ENCODE measurements around the gene EFEMP2. TPM values are rescaled to one million over a fixed set of nuclear protein-coding genes. Genes with fewer than 3 reads are reported as not detected.

The EFEMP2 gene
- total and polyA plus RNA-seq, 2 donors (not counting 3 experiments of a cell fraction or from before 2014, with no cell fraction given), result 81.7 to 207 TPM

DNA sequence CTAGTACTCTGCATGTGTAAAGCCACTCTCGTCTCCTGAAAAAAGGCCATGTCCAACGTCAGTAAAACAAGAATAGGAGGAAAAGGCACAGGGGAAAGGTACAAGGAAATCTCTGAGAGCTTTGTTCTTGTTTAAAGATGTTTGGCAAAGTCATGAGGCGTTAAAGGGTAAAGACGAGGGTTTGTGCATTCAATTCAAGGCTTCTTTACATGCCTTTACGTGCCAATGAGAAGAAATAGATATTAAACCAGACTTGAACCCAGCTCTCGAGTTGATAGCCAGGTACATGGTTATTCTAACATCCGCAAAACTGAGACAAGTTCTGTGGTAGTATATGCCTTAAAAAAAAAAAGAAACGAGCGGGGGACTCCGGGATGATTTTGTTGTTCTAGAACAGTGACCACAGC lies 13.9 kb downstream of the EFEMP2 start:
- intact Hi-C loops (cut with micrococcal nuclease), result loop anchor here (1.0 to 2.0 kb wide), 4 partner anchors 78 to 206 kb away; partner anchors contain the start of genes AP5B1, BANF1, EIF1AD and SART1

More for the DNA sequence above, 13.9 kb downstream of the EFEMP2 start:
- Histone ChIP-seq H3K4me3 (replicated peaks in 1 of 3; ENCODE audit: insufficient read depth in 1 of 3, low read depth in 1 of 3, low read length in 3 of 3) (peak overlapping the region; percentile 21 to 63 (median 43)), H3K27ac (ENCODE audit: insufficient read depth, low read depth, low read length) (peak overlapping the region; percentile 77), H2AFZ (ENCODE audit: low read depth, low read length) (peak overlapping the region; percentile 52), H3K4me2 (ENCODE audit: insufficient read depth, low read length) (peak overlapping the region; percentile 78), H3K27me3 (ENCODE audit: control insufficient read depth in 2 of 2, insufficient read depth in 2 of 2, low read length in 2 of 2) (no peaks in the 10 kb centered on the region), H4K20me1 (replicated peaks; ENCODE audit: control insufficient read depth, extremely low read depth, insufficient read depth, low read length) (peaks cover 9% of the 10 kb centered on the region), H3K4me1 (ENCODE audit: control insufficient read depth, extremely low read depth, insufficient read depth, low read length) (peaks cover 41% of the 10 kb centered on the region), H3K79me2 (ENCODE audit: control insufficient read depth, insufficient read depth, low read length) (peaks cover 73% of the 10 kb centered on the region), H3K9me1 (replicated peaks; ENCODE audit: control insufficient read depth, extremely low read depth, insufficient read depth, low read length) (no peaks in the 10 kb centered on the region), H3K9ac (replicated peaks; ENCODE audit: extremely low read depth, insufficient read depth, low read length) (peak overlapping the region; percentile 64), H3K36me3 (ENCODE audit: control insufficient read depth in 2 of 2, extremely low read depth in 1 of 2, insufficient read depth in 2 of 2, low read length in 2 of 2) (peaks cover 32 to 33% of the 10 kb centered on the region in 2 experiments), H3K9me3 (replicated peaks; ENCODE audit: control insufficient read depth, insufficient read depth, low read length) (no peaks in the 10 kb centered on the region)
- ChIA-PET POLR2A (interaction anchor here (0.6 to 5.4 kb wide), 8 partner anchors 9 to 205 kb away, joined by 3 to 67 read pairs (median 4); partner anchors contain the start of genes CCDC85B and FIBP), CTCF (interaction anchor here (0.9 to 4.8 kb wide), 7 partner anchors 13 to 78 kb away, joined by 3 to 73 read pairs (median 12); partner anchors contain the start of genes AP5B1, CCDC85B, EFEMP2 and FIBP)
- TF ChIP-seq, protein P1, sequence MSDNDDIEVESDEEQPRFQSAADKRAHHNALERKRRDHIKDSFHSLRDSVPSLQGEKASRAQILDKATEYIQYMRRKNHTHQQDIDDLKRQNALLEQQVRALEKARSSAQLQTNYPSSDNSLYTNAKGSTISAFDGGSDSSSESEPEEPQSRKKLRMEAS (IDR thresholded peaks at IDR 0.05; ENCODE audit: insufficient read depth, insufficient read length), result no peak
- TF ChIP-seq EZH2 (IDR thresholded peaks at IDR 0.05; ENCODE audit: borderline replicate concordance, low read depth, low read length, severe bottlenecking), result no peak
- no peak for TF ChIP-seq MYC (IDR thresholded peaks at IDR 0.05; ENCODE audit: low read depth, low read length)
- no peak for TF ChIP-seq FOS (IDR thresholded peaks at IDR 0.05; ENCODE audit: borderline replicate concordance, insufficient read depth, low read length)
- TF ChIP-seq POLR2AphosphoS5 (IDR thresholded peaks at IDR 0.05; ENCODE audit: insufficient read depth, low read depth, low read length), result no peak
- TF ChIP-seq POLR2A (IDR thresholded peaks at IDR 0.05; ENCODE audit: low read depth, low read length), result no peak
- TF ChIP-seq JUN (IDR thresholded peaks at IDR 0.05; ENCODE audit: borderline replicate concordance, insufficient read depth, insufficient read length, low read depth), result no peak
- TF ChIP-seq, protein P2, sequence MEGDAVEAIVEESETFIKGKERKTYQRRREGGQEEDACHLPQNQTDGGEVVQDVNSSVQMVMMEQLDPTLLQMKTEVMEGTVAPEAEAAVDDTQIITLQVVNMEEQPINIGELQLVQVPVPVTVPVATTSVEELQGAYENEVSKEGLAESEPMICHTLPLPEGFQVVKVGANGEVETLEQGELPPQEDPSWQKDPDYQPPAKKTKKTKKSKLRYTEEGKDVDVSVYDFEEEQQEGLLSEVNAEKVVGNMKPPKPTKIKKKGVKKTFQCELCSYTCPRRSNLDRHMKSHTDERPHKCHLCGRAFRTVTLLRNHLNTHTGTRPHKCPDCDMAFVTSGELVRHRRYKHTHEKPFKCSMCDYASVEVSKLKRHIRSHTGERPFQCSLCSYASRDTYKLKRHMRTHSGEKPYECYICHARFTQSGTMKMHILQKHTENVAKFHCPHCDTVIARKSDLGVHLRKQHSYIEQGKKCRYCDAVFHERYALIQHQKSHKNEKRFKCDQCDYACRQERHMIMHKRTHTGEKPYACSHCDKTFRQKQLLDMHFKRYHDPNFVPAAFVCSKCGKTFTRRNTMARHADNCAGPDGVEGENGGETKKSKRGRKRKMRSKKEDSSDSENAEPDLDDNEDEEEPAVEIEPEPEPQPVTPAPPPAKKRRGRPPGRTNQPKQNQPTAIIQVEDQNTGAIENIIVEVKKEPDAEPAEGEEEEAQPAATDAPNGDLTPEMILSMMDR (IDR thresholded peaks at IDR 0.05; ENCODE audit: extremely low read depth in 1 of 2, insufficient read depth in 1 of 2, low read depth in 1 of 2, low read length in 2 of 2), result no peak
- no peak for TF ChIP-seq GATA2 (IDR thresholded peaks at IDR 0.05; ENCODE audit: insufficient read depth, insufficient read length, low read depth, low read length)
- BruUV-seq (replicated peaks), result TSS peak; percentile 29
- dilution Hi-C loops (cut with MboI; ENCODE audit: extremely low pct_ligation_motif_present, low sequenced_read_pairs), result no loop called here
- FAIRE-seq, result no peak
- DNase-seq (ENCODE audit: low read depth, low spot score), result no peak
